Suprapubic skin (tissue), 4 donors: ENCODE results near the gene MYH14. TPM values are rescaled to one million over a fixed set of nuclear protein-coding genes. Genes with fewer than 3 reads are reported as not detected.

Experiments
- DNase-seq, 2 donors: peaks; one replicate each; pipeline ENCODE4 v3.0.0-alpha.2; 2019; ENCODE audit warnings: low spot score in 2 of 2
- H3K27ac ChIP-seq: fragments of 200-600 bp; sonication (generic); one replicate; pipeline ENCODE4 v1.5.1; 2019
- H3K27me3 ChIP-seq: fragments of 200-600 bp; sonication (generic); one replicate; pipeline ENCODE4 v1.5.1; 2019
- H3K36me3 ChIP-seq: fragments of 200-600 bp; sonication (generic); one replicate; pipeline ENCODE4 v1.5.1; 2019
- H3K4me1 ChIP-seq: fragments of 200-600 bp; sonication (generic); one replicate; pipeline ENCODE4 v1.5.1; 2019
- H3K4me3 ChIP-seq: fragments of 200-600 bp; sonication (generic); one replicate; pipeline ENCODE4 v1.5.1; 2019; ENCODE audit warnings: mild to moderate bottlenecking
- H3K9me3 ChIP-seq: fragments of 200-600 bp; sonication (generic); one replicate; pipeline ENCODE4 v1.5.1; 2019
- EP300 ChIP-seq: sonication (generic); formaldehyde crosslinking; IDR thresholded peaks from one replicate; pipeline ENCODE4 v1.6.1; 2017; ENCODE audit warnings: antibody characterized with exemption
- POLR2A ChIP-seq, 2 donors: fragments of 450-650 bp; IDR thresholded peaks; one replicate each; pipeline ENCODE4 v1.6.1; 2017; ENCODE audit warnings: antibody characterized with exemption in 2 of 2, mild to moderate bottlenecking in 2 of 2, moderate library complexity in 2 of 2
- POLR2AphosphoS5 ChIP-seq, 3 donors: sonication (generic); formaldehyde crosslinking; IDR thresholded peaks; one replicate each; pipeline ENCODE4 v1.6.1; 2017; ENCODE audit warnings: antibody characterized with exemption in 3 of 3
- WGBS: methylation state at CpG from one replicate; pipeline ENCODE4 v1.1.5; 2018; 5-methylcytosine and 5-hydroxymethylcytosine counted together
- total RNA-seq, 4 donors: library from RNA; depleted of rRNA; stranded (reverse); fragments of >200 nt; gene quantifications; one replicate each; pipeline ENCODE4 v1.1.0, GENCODE V29; 2016
- TF ChIP-seq, protein P1 (sequence below), 2 donors: fragments of 200-600 bp in 1 of 2; fragments of 450-650 bp in 1 of 2; sonication (generic) in 1 of 2; IDR thresholded peaks; one replicate each; pipeline ENCODE4 v1.5.1; 2016 to 2019; ENCODE audit warnings: antibody characterized with exemption in 2 of 2, mild to moderate bottlenecking in 1 of 2, moderate library complexity in 1 of 2

The MYH14 gene
- total RNA-seq, 4 donors from 2014 or later = 84.8 to 116 (median 104) TPM

- peaks cover 26% of the 10 kb centered on the region for H3K36me3 ChIP-seq
- no peaks in the 10 kb centered on the region for H3K27me3 ChIP-seq
- no peak for TF ChIP-seq EP300
- TF ChIP-seq, protein P1, sequence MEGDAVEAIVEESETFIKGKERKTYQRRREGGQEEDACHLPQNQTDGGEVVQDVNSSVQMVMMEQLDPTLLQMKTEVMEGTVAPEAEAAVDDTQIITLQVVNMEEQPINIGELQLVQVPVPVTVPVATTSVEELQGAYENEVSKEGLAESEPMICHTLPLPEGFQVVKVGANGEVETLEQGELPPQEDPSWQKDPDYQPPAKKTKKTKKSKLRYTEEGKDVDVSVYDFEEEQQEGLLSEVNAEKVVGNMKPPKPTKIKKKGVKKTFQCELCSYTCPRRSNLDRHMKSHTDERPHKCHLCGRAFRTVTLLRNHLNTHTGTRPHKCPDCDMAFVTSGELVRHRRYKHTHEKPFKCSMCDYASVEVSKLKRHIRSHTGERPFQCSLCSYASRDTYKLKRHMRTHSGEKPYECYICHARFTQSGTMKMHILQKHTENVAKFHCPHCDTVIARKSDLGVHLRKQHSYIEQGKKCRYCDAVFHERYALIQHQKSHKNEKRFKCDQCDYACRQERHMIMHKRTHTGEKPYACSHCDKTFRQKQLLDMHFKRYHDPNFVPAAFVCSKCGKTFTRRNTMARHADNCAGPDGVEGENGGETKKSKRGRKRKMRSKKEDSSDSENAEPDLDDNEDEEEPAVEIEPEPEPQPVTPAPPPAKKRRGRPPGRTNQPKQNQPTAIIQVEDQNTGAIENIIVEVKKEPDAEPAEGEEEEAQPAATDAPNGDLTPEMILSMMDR (IDR thresholded peaks at IDR 0.05) = no peak
- TF ChIP-seq POLR2A (IDR thresholded peaks at IDR 0.05) = no peak
- no peaks in the 10 kb centered on the region for H3K9me3 ChIP-seq
- H3K4me1 ChIP-seq = no peaks in the 10 kb centered on the region
- H3K27ac ChIP-seq = no peak overlapping the region
- H3K4me3 ChIP-seq = no peak overlapping the region
- DNase-seq = no peak
- 72% methylated on average over 16 of the region's 16 CpGs for WGBS
These were observed 46.2 kb downstream of the MYH14 start for GRCh38 chr19:50249636-50250035.

DNA sequence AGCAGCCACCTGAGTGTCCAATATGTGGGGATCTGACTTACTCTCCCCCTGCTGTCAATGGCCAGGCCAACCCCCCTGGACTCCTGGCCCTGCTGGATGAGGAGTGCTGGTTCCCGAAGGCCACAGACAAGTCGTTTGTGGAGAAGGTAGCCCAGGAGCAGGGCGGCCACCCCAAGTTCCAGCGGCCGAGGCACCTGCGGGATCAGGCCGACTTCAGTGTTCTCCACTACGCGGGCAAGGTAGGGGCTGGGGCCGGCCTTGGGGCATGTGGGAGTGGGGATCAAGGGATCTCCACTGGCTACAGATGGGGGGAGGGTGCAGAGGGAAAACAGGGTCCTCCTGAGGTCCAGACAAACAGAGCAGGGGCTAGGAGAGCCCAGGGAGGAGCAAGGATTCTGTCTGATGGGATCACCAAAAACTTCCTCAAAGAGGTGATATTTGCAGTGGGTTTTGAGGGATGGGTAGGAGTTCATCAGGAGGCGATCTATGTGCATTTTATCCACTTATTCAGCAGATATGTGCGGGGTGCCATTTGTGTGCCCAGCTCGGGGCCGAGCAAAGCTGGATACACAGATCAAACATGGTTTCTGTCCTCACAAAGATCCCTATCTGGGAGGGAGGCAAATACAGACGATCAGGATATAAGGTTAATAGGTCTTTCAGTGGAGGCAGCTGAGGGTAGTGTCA, 47.2 kb downstream of the MYH14 start:
- Histone ChIP-seq H3K4me3 (no peak overlapping the region), H3K4me1 (no peaks in the 10 kb centered on the region), H3K9me3 (no peaks in the 10 kb centered on the region), H3K27me3 (no peaks in the 10 kb centered on the region), H3K27ac (no peak overlapping the region), H3K36me3 (peaks cover 27% of the 10 kb centered on the region)
- DNase-seq = no peak
- TF ChIP-seq EP300 (no peak), POLR2AphosphoS5 (IDR thresholded peaks at IDR 0.05) (no peak), POLR2A (IDR thresholded peaks at IDR 0.05) (no peak)
- TF ChIP-seq, protein P1 (IDR thresholded peaks at IDR 0.05) = no peak
- WGBS = 95% methylated on average over 5 of the region's 15 CpGs

GRCh38 chr19:50252111-50252886, 48.9 kb downstream of the MYH14 start:
- no peaks in the 10 kb centered on the region for H3K9me3 ChIP-seq
- WGBS = 89% methylated on average over 23 of the region's 23 CpGs
- H3K4me3 ChIP-seq = no peak overlapping the region
- H3K4me1 ChIP-seq = no peaks in the 10 kb centered on the region
- no peaks in the 10 kb centered on the region for H3K27me3 ChIP-seq
- DNase-seq = no peak
- TF ChIP-seq, protein P1 (IDR thresholded peaks at IDR 0.05) = peak in 1 of 2 donors; percentile 69
- no peak for TF ChIP-seq POLR2A (IDR thresholded peaks at IDR 0.05)
- no peak overlapping the region for H3K27ac ChIP-seq
- peaks cover 24% of the 10 kb centered on the region for H3K36me3 ChIP-seq

DNA sequence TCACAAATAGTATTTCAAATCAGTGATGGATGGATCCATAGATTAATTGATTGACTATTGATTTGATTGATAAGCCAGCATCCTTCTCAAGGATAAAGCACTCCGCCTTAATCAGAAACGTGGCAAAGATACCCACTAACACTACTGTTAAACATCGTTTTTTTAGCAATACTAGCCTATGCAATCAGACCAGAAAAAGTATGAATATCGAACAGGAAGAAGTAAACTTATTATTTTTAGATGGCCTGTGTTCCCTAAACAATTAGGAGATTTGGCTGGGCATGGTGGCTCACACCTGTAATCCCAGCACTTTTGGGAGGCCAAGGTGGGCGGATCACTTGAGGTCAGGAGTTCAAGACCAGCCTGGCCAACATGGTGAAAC, 49.5 kb downstream of the MYH14 start:
- DNase-seq = no peak
- TF ChIP-seq POLR2AphosphoS5 (IDR thresholded peaks at IDR 0.05) (no peak), EP300 (no peak), POLR2A (IDR thresholded peaks at IDR 0.05) (no peak)
- Histone ChIP-seq H3K27ac (no peak overlapping the region), H3K4me1 (no peaks in the 10 kb centered on the region), H3K36me3 (peaks cover 26% of the 10 kb centered on the region), H3K4me3 (no peak overlapping the region), H3K27me3 (no peaks in the 10 kb centered on the region), H3K9me3 (no peaks in the 10 kb centered on the region)
- 88% methylated on average over 5 of the region's 5 CpGs for WGBS

DNA sequence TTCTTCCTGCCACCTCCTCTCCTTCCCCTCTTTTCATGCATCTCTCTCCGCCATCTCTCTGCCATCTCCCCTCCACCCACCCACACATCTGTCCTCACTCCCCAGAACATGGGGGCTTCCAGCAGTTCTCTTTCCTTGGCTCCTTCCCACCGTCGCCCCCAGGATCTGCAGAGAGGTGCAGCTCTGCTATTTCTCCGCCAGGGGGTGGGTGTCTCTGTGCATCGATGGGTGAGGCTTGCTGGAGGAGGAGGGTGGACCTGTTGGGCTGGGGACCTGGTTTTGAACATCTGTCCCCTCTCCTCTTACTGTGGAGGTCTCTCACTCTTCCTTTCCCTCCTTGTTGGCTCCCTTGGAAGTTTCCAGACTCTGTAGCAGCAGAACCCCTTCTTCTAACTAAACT, 51.7 kb downstream of the MYH14 start:
- Histone ChIP-seq H3K27me3 (no peaks in the 10 kb centered on the region), H3K4me3 (no peak overlapping the region), H3K9me3 (no peaks in the 10 kb centered on the region), H3K36me3 (peaks cover 17% of the 10 kb centered on the region), H3K4me1 (no peaks in the 10 kb centered on the region), H3K27ac (no peak overlapping the region)
- DNase-seq = no peak
- WGBS = 88% methylated on average over 5 of the region's 5 CpGs
- TF ChIP-seq EP300 (no peak), POLR2AphosphoS5 (IDR thresholded peaks at IDR 0.05) (no peak), POLR2A (IDR thresholded peaks at IDR 0.05) (no peak)
- TF ChIP-seq, protein P1 (IDR thresholded peaks at IDR 0.05) = no peak
